Nephron progenitor cell (in vitro differentiated cells): ENCODE measurements around the gene CCNB1IP1.

Experiments
- DNase-seq: peaks from one replicate; pipeline ENCODE4 v3.0.0; 2021
- H3K27ac Mint-ChIP-seq: 2 replicates; pipeline ENCODE4 v1.8.0; 2021; ENCODE audit warnings: mild to moderate bottlenecking, moderate library complexity, mixed read lengths
- H3K27me3 Mint-ChIP-seq: 2 replicates; pipeline ENCODE4 v1.8.0; 2021; ENCODE audit warnings: mild to moderate bottlenecking, low read depth, mixed read lengths; ENCODE audit not compliant: poor library complexity
- H3K36me3 Mint-ChIP-seq: 2 replicates; pipeline ENCODE4 v1.8.0; 2021; ENCODE audit warnings: low read depth, mixed read lengths
- H3K4me1 Mint-ChIP-seq: 2 replicates; pipeline ENCODE4 v1.8.0; 2021; ENCODE audit warnings: mixed read lengths
- H3K4me3 Mint-ChIP-seq: 2 replicates; pipeline ENCODE4 v1.8.0; 2021; ENCODE audit warnings: mild to moderate bottlenecking, moderate library complexity, mixed read lengths
- H3K9me3 Mint-ChIP-seq: 2 replicates; pipeline ENCODE4 v1.8.0; 2021; ENCODE audit warnings: mild to moderate bottlenecking, moderate library complexity, mixed read lengths
- CTCF ChIP-seq: fragments of 200-600 bp; sonication (generic); IDR thresholded peaks from 2 replicates; pipeline ENCODE4 v1.5.0; 2021; ENCODE audit warnings: antibody characterized with exemption

The CCNB1IP1 gene

GRCh38 chr14:20331053-20331613 lies 1.9 kb downstream of the CCNB1IP1 start:
- Mint-ChIP-seq H3K4me1 (peaks cover 37% of the 10 kb centered on the region), H3K27ac (peak overlapping the region; percentile 62), H3K36me3 (peaks cover 32% of the 10 kb centered on the region), H3K9me3 (no peaks in the 10 kb centered on the region), H3K4me3 (peak overlapping the region; percentile 97), H3K27me3 (peaks cover 2% of the 10 kb centered on the region)
- DNase-seq = no peak
- no peak for TF ChIP-seq CTCF

GRCh38 chr14:20329355-20329754 lies 3.7 kb downstream of the CCNB1IP1 start:
- H3K36me3 Mint-ChIP-seq = peaks cover 42% of the 10 kb centered on the region
- TF ChIP-seq CTCF = no peak
- H3K27ac Mint-ChIP-seq = no peak overlapping the region
- no peak for DNase-seq
- H3K9me3 Mint-ChIP-seq = no peaks in the 10 kb centered on the region
- H3K27me3 Mint-ChIP-seq = no peaks in the 10 kb centered on the region
- peaks cover 37% of the 10 kb centered on the region for H3K4me1 Mint-ChIP-seq
- H3K4me3 Mint-ChIP-seq = no peak overlapping the region

GRCh38 chr14:20328705-20329104 lies 4.4 kb downstream of the CCNB1IP1 start:
- H3K27me3 Mint-ChIP-seq = no peaks in the 10 kb centered on the region
- H3K9me3 Mint-ChIP-seq = no peaks in the 10 kb centered on the region
- peaks cover 48% of the 10 kb centered on the region for H3K36me3 Mint-ChIP-seq
- no peak overlapping the region for H3K4me3 Mint-ChIP-seq
- peak overlapping the region; percentile 27 for H3K27ac Mint-ChIP-seq
- no peak for DNase-seq
- peaks cover 37% of the 10 kb centered on the region for H3K4me1 Mint-ChIP-seq
- no peak for TF ChIP-seq CTCF

GRCh38 chr14:20327005-20327869 lies 5.8 kb downstream of the CCNB1IP1 start:
- Mint-ChIP-seq H3K27ac (no peak overlapping the region), H3K4me3 (no peak overlapping the region), H3K36me3 (peaks cover 60% of the 10 kb centered on the region), H3K4me1 (peaks cover 30% of the 10 kb centered on the region), H3K9me3 (no peaks in the 10 kb centered on the region), H3K27me3 (no peaks in the 10 kb centered on the region)
- DNase-seq = no peak
- TF ChIP-seq CTCF = peak; percentile 71

- no peak overlapping the region for H3K27ac Mint-ChIP-seq
- TF ChIP-seq CTCF = no peak
- no peaks in the 10 kb centered on the region for H3K9me3 Mint-ChIP-seq
- no peak overlapping the region for H3K4me3 Mint-ChIP-seq
- H3K27me3 Mint-ChIP-seq = no peaks in the 10 kb centered on the region
- DNase-seq = no peak
- no peaks in the 10 kb centered on the region for H3K4me1 Mint-ChIP-seq
- H3K36me3 Mint-ChIP-seq = peaks cover 89% of the 10 kb centered on the region
Observed at GRCh38 chr14:20317720-20318119, 15.4 kb downstream of the CCNB1IP1 start.

GRCh38 chr14:20314026-20314425 lies 19.1 kb downstream of the CCNB1IP1 start:
- no peak for TF ChIP-seq CTCF
- peaks cover 16% of the 10 kb centered on the region for H3K9me3 Mint-ChIP-seq
- no peak overlapping the region for H3K27ac Mint-ChIP-seq
- no peak overlapping the region for H3K4me3 Mint-ChIP-seq
- DNase-seq = no peak
- no peaks in the 10 kb centered on the region for H3K27me3 Mint-ChIP-seq
- peaks cover 80% of the 10 kb centered on the region for H3K36me3 Mint-ChIP-seq
- no peaks in the 10 kb centered on the region for H3K4me1 Mint-ChIP-seq
